ENCODE data around the gene STRN3. TPM values are rescaled to one million over a fixed set of nuclear protein-coding genes. Genes with fewer than 3 reads are reported as not detected.
"Not testable (repeated sequence)": the region's sequence is repeated elsewhere in the genome, so short reads cannot be mapped to it uniquely, and the experiment has no call there.

STRN3 gene
- total RNA-seq, 1 experiment from 2014 or later = 34.4 TPM

- Mint-ChIP-seq H3K36me3 (ENCODE audit: insufficient read depth, unreplicated experiment) (no peaks in the 10 kb centered on the region), H3K27me3 (ENCODE audit: unreplicated experiment) (no peaks in the 10 kb centered on the region), H3K27ac (ENCODE audit: unreplicated experiment) (no peak overlapping the region), H3K9me3 (ENCODE audit: low read depth, unreplicated experiment) (no peaks in the 10 kb centered on the region), H3K4me3 (ENCODE audit: low read depth, unreplicated experiment) (no peak overlapping the region), H3K4me1 (ENCODE audit: low read depth, unreplicated experiment) (no peaks in the 10 kb centered on the region)
- no peak for DNase-seq
- CTCF ChIA-PET = no interaction called here
- no peak for TF ChIP-seq CTCF (IDR thresholded peaks at IDR 0.05; ENCODE audit: unreplicated experiment)
- no TSS peak for BruUV-seq (replicated peaks)
- intact Hi-C loops (cut with micrococcal nuclease; ENCODE audit: unreplicated experiment) = loop anchor here (2.0 kb wide), 1 partner anchor 251 kb away; no protein-coding TSS in a partner anchor
Measured at GRCh38 chr14:30907659-30908057, 118.5 kb downstream of the STRN3 start.

- H3K36me3 Mint-ChIP-seq (ENCODE audit: insufficient read depth, unreplicated experiment) = no peaks in the 10 kb centered on the region
- no peaks in the 10 kb centered on the region for H3K9me3 Mint-ChIP-seq (ENCODE audit: low read depth, unreplicated experiment)
- no peak overlapping the region for H3K27ac Mint-ChIP-seq (ENCODE audit: unreplicated experiment)
- no peak for DNase-seq
- no peaks in the 10 kb centered on the region for H3K27me3 Mint-ChIP-seq (ENCODE audit: unreplicated experiment)
- H3K4me1 Mint-ChIP-seq (ENCODE audit: low read depth, unreplicated experiment) = no peaks in the 10 kb centered on the region
- intact Hi-C loops (cut with micrococcal nuclease; ENCODE audit: unreplicated experiment) = loop anchor here (2.0 kb wide), 1 partner anchor 250 kb away; no protein-coding TSS in a partner anchor
- no TSS peak for BruUV-seq (replicated peaks)
- peak; percentile 25 for TF ChIP-seq CTCF (IDR thresholded peaks at IDR 0.05; ENCODE audit: unreplicated experiment)
- no peak overlapping the region for H3K4me3 Mint-ChIP-seq (ENCODE audit: low read depth, unreplicated experiment)
- CTCF ChIA-PET = no interaction called here
Measured at GRCh38 chr14:30906752-30907658, 119.2 kb downstream of the STRN3 start.

GRCh38 chr14:30903285-30904124 lies 122.7 kb downstream of the STRN3 start:
- no peaks in the 10 kb centered on the region for H3K27me3 Mint-ChIP-seq (ENCODE audit: unreplicated experiment)
- no peaks in the 10 kb centered on the region for H3K9me3 Mint-ChIP-seq (ENCODE audit: low read depth, unreplicated experiment)
- BruUV-seq (replicated peaks) = no TSS peak
- CTCF ChIA-PET = no interaction called here
- intact Hi-C loops (cut with micrococcal nuclease; ENCODE audit: unreplicated experiment) = no loop called here
- no peak for DNase-seq
- no peak for TF ChIP-seq CTCF (IDR thresholded peaks at IDR 0.05; ENCODE audit: unreplicated experiment)
- H3K27ac Mint-ChIP-seq (ENCODE audit: unreplicated experiment) = no peak overlapping the region
- H3K36me3 Mint-ChIP-seq (ENCODE audit: insufficient read depth, unreplicated experiment) = peaks cover 5% of the 10 kb centered on the region
- no peak overlapping the region for H3K4me3 Mint-ChIP-seq (ENCODE audit: low read depth, unreplicated experiment)
- no peaks in the 10 kb centered on the region for H3K4me1 Mint-ChIP-seq (ENCODE audit: low read depth, unreplicated experiment)

GRCh38 chr14:30897121-30897520 lies 129.1 kb downstream of the STRN3 start:
- DNase-seq; H3K4me3 Mint-ChIP-seq (ENCODE audit: low read depth, unreplicated experiment); H3K4me1 Mint-ChIP-seq (ENCODE audit: low read depth, unreplicated experiment); H3K27me3 Mint-ChIP-seq (ENCODE audit: unreplicated experiment); CTCF ChIA-PET; H3K9me3 Mint-ChIP-seq (ENCODE audit: low read depth, unreplicated experiment); intact Hi-C loops (cut with micrococcal nuclease; ENCODE audit: unreplicated experiment); H3K27ac Mint-ChIP-seq (ENCODE audit: unreplicated experiment); BruUV-seq (replicated peaks): not testable (repeated sequence)
- H3K36me3 Mint-ChIP-seq (ENCODE audit: insufficient read depth, unreplicated experiment) = peaks cover 16% of the 10 kb centered on the region

Data from Calu3 (cell line).